GM19351 (cell line): ENCODE measurements around the gene FOXC1.

Experiments
- ATAC-seq: cut with Tn5 transposase; IDR thresholded peaks from one replicate; pipeline ENCODE4 v1.9.1; 2021; ENCODE audit warnings: mild to moderate bottlenecking, moderate library complexity; ENCODE audit not compliant: unreplicated experiment

The FOXC1 gene

GRCh38 chr6:1609648-1610496, at the start of gene FOXC1:
FOXC1 (plus strand) TSS chr6:1609915; CDS start chr6:1610446, 531 bp downstream.
- peak; percentile 56 for ATAC-seq

GRCh38 chr6:1560281-1561058, 49.2 kb upstream of the FOXC1 start:
- no peak for ATAC-seq

GRCh38 chr6:1561355-1561754, 48.4 kb upstream of the FOXC1 start:
- ATAC-seq: no peak

GRCh38 chr6:1562171-1562955, 47.4 kb upstream of the FOXC1 start:
- no peak for ATAC-seq

- ATAC-seq: no peak
These were observed 40.3 kb upstream of the FOXC1 start for GRCh38 chr6:1569377-1569776.

- no peak for ATAC-seq
These were observed 38.9 kb upstream of the FOXC1 start for GRCh38 chr6:1570848-1571247.

GRCh38 chr6:1572892-1573291, 36.8 kb upstream of the FOXC1 start:
- no peak for ATAC-seq

GRCh38 chr6:1574083-1574761, 35.5 kb upstream of the FOXC1 start:
- ATAC-seq: no peak

GRCh38 chr6:1574890-1575209, 34.9 kb upstream of the FOXC1 start:
- no peak for ATAC-seq

GRCh38 chr6:1575210-1576041, 34.3 kb upstream of the FOXC1 start:
- ATAC-seq: no peak

- no peak for ATAC-seq
These were observed 33.5 kb upstream of the FOXC1 start for GRCh38 chr6:1576166-1576565.

- ATAC-seq: no peak
These were observed 33.0 kb upstream of the FOXC1 start for GRCh38 chr6:1576711-1577110.

- no peak for ATAC-seq
These were observed 32.5 kb upstream of the FOXC1 start for GRCh38 chr6:1577146-1577680.

GRCh38 chr6:1577896-1578745, 31.6 kb upstream of the FOXC1 start:
- peak; percentile 55 for ATAC-seq

GRCh38 chr6:1579096-1579495, 30.6 kb upstream of the FOXC1 start:
- ATAC-seq: no peak

GRCh38 chr6:1580109-1580508, 29.6 kb upstream of the FOXC1 start:
- no peak for ATAC-seq

- no peak for ATAC-seq
These were observed 29.1 kb upstream of the FOXC1 start for GRCh38 chr6:1580585-1580984.

- ATAC-seq: no peak
These were observed 28.4 kb upstream of the FOXC1 start for GRCh38 chr6:1581120-1581991.
